IgD-negative memory B cell (primary cell): ENCODE measurements around the gene NIPSNAP3A. TPM values are rescaled to one million over a fixed set of nuclear protein-coding genes. Genes with fewer than 3 reads are reported as not detected.

Experiments
- H3K27ac Mint-ChIP-seq, 3 donors: one replicate each; pipeline ENCODE4 v1.8.0; 2020 to 2022; ENCODE audit warnings: mild to moderate bottlenecking in 3 of 3, mixed read lengths in 3 of 3, moderate library complexity in 1 of 3
- H3K27me3 Mint-ChIP-seq: one replicate; pipeline ENCODE4 v1.8.0; 2021; ENCODE audit warnings: mixed read lengths
- H3K36me3 Mint-ChIP-seq: one replicate; pipeline ENCODE4 v1.8.0; 2020; ENCODE audit warnings: mild to moderate bottlenecking, mixed read lengths
- H3K4me1 Mint-ChIP-seq, 3 donors: one replicate each; pipeline ENCODE4 v1.8.0; 2020 to 2022; ENCODE audit warnings: mixed read lengths in 3 of 3, mild to moderate bottlenecking in 1 of 3
- H3K4me3 Mint-ChIP-seq, 4 donors: one replicate each; pipeline ENCODE4 v1.8.0; 2020 to 2022; ENCODE audit warnings: mild to moderate bottlenecking in 4 of 4, mixed read lengths in 4 of 4, moderate library complexity in 3 of 4
- H3K9me3 Mint-ChIP-seq, 3 donors: one replicate each; pipeline ENCODE4 v1.8.0; 2020 to 2021; ENCODE audit warnings: mixed read lengths in 3 of 3, mild to moderate bottlenecking in 1 of 3
- polyA plus RNA-seq: library from polyadenylated mRNA; unstranded; fragments of 300-500 nt; fragmentation: Illumina TruSeq; gene quantifications from one replicate; pipeline ENCODE4 v1.2.3, GENCODE V29; 2021

NIPSNAP3A gene
- polyA plus RNA-seq, 1 donor from 2014 or later: 22.9 TPM

GRCh38 chr9:104805441-104805840, 58.0 kb downstream of the NIPSNAP3A start:
- no peaks in the 10 kb centered on the region for H3K4me1 Mint-ChIP-seq
- H3K27ac Mint-ChIP-seq: peak overlapping the region in 1 of 3 donors; percentile 59
- peaks cover 9% of the 10 kb centered on the region for H3K36me3 Mint-ChIP-seq
- H3K9me3 Mint-ChIP-seq: no peaks in the 10 kb centered on the region
- H3K4me3 Mint-ChIP-seq: no peak overlapping the region
- no peaks in the 10 kb centered on the region for H3K27me3 Mint-ChIP-seq

DNA sequence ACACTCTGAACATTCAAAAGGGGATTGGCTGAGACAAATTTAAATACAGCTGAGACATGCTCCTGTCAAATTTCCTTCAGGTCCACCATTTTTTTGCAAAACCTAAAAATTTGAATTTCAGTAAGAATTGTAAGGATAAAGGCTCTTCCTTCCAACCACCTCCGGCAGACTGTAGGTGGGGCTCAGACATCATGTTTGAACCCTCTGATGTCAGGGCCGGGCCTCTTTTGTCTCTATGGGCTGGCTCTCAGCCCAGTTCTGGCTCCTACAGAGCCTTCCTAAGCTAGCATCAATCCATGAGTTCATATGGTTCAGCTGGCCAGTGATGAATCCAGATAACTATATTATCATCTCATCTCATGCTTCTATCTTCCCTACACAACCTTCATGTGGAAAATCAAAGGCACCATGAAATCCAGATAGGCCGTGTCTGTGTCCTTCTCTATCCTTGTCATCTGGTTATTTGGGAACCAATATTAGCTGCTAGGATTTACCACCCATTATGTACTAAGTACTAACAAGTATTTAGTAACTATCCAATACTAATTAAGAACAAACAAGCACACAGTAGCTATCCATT, 60.6 kb downstream of the NIPSNAP3A start:
- Mint-ChIP-seq H3K27ac (no peak overlapping the region), H3K4me3 (no peak overlapping the region), H3K9me3 (no peaks in the 10 kb centered on the region), H3K27me3 (no peaks in the 10 kb centered on the region), H3K4me1 (no peaks in the 10 kb centered on the region), H3K36me3 (peaks cover 11% of the 10 kb centered on the region)

Other genes with a start within 250 kb of the NIPSNAP3A start
- gene OR13F1, start 243.4 kb upstream of the NIPSNAP3A start, polyA plus RNA-seq: not detected
- gene OR13C4, start 220.5 kb upstream of the NIPSNAP3A start, polyA plus RNA-seq: not detected
- gene OR13C3, start 210.8 kb upstream of the NIPSNAP3A start, polyA plus RNA-seq: not detected
- gene OR13C8, start 178.5 kb upstream of the NIPSNAP3A start, polyA plus RNA-seq: not detected
- gene OR13C5, start 148.3 kb upstream of the NIPSNAP3A start, polyA plus RNA-seq: not detected
- gene OR13C2, start 142.1 kb upstream of the NIPSNAP3A start, polyA plus RNA-seq: not detected
- not detected for gene OR13C9, start 129.5 kb upstream of the NIPSNAP3A start, polyA plus RNA-seq
- gene OR13D1, start 53.2 kb upstream of the NIPSNAP3A start, polyA plus RNA-seq: not detected
- gene NIPSNAP3B, start 16.4 kb downstream of the NIPSNAP3A start, polyA plus RNA-seq: 9.0 TPM
- gene ABCA1, start 180.5 kb downstream of the NIPSNAP3A start, polyA plus RNA-seq: 1.3 TPM